Lower leg skin (tissue), 3 donors: ENCODE data around the gene TCERG1L.

Experiments used
- CTCF ChIP-seq, 3 donors: fragments of 450-650 bp; IDR thresholded peaks; one replicate each; pipeline ENCODE4 v1.5.1; 2016; ENCODE audit warnings: antibody characterized with exemption in 3 of 3, mild to moderate bottlenecking in 3 of 3, moderate library complexity in 2 of 3
- POLR2A ChIP-seq, 2 donors: fragments of 450-650 bp; IDR thresholded peaks; one replicate each; pipeline ENCODE4 v1.6.1; 2016 to 2017; ENCODE audit warnings: antibody characterized with exemption in 2 of 2, mild to moderate bottlenecking in 1 of 2, moderate library complexity in 1 of 2

- no peak for TF ChIP-seq POLR2A (IDR thresholded peaks at IDR 0.05)
- TF ChIP-seq CTCF (IDR thresholded peaks at IDR 0.05): no peak
These were observed 150.4 kb downstream of the TCERG1L start for GRCh38 chr10:131161087-131161486.
